ENCODE results near the gene CPNE5. TPM values are rescaled to one million over a fixed set of nuclear protein-coding genes. Genes with fewer than 3 reads are reported as not detected.

Gene CPNE5
- total and polyA plus RNA-seq, 4 donors, result 0.93 to 5.2 (median 3.8) TPM

DNA sequence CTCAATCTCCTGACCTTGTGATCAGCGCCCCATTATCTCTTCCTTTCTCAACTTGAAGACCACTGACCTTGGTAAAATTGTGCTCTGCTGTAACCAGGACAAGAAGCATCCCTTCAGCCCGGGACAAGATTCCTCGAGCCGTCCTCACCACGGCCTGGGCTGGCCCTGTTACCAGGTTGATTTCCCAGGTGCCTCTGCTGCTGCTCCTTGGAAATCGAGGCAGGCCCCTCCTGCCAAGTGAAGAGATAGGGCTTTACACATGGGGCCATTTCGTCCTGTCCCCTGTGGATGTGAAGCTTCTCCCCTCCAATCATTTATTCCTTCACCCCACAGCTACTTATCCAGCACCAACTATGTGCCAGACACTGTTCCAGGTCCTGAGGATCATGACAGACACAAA lies 120.1 kb downstream of the CPNE5 start:
- DNase-seq, result no peak
- 90 to 96% methylated on average over 7 of the region's 7 CpGs for WGBS, 2 donors
- no peak for ATAC-seq (ENCODE audit: insufficient read depth, low FRiP score)

DNA sequence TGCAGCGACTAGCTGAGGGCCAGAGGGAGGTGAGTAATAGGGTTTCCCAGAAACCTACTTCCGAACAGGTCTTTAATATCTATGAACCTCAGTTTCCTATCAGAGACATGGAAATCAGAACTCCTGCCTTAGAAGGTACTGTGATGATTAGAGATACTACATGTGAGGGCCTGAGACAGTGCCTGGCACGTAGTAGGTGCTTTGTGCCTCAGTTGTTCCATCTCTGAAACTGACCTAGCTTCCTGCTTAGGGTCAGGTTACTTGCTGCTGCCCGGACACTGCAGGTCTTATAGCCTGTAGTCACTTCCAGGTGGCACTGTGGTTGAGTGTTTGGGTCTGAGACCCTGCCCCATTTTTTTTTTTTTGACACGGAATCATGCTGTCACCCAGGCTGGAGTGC lies 120.7 kb downstream of the CPNE5 start:
- H3K4me3 ChIP-seq, result no peak overlapping the region
- H3K27me3 ChIP-seq (ENCODE audit: control insufficient read depth in 3 of 3, insufficient read depth in 3 of 3, low read length in 2 of 3), result no peaks in the 10 kb centered on the region
- TF ChIP-seq, protein P1, sequence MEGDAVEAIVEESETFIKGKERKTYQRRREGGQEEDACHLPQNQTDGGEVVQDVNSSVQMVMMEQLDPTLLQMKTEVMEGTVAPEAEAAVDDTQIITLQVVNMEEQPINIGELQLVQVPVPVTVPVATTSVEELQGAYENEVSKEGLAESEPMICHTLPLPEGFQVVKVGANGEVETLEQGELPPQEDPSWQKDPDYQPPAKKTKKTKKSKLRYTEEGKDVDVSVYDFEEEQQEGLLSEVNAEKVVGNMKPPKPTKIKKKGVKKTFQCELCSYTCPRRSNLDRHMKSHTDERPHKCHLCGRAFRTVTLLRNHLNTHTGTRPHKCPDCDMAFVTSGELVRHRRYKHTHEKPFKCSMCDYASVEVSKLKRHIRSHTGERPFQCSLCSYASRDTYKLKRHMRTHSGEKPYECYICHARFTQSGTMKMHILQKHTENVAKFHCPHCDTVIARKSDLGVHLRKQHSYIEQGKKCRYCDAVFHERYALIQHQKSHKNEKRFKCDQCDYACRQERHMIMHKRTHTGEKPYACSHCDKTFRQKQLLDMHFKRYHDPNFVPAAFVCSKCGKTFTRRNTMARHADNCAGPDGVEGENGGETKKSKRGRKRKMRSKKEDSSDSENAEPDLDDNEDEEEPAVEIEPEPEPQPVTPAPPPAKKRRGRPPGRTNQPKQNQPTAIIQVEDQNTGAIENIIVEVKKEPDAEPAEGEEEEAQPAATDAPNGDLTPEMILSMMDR (IDR thresholded peaks at IDR 0.05; ENCODE audit: control extremely low read depth, extremely low read depth), result no peak
- no peak overlapping the region for H3K27ac ChIP-seq (ENCODE audit: low read depth in 1 of 2, low read length in 1 of 2)
- no peak overlapping the region for H3K9ac ChIP-seq (ENCODE audit: insufficient read depth in 1 of 2, low read length in 2 of 2)
- DNase-seq (no peak), ATAC-seq (ENCODE audit: insufficient read depth, low FRiP score) (no peak)
- WGBS, 2 donors, result 80 to 81% methylated on average over 5 of the region's 5 CpGs
- H3K4me1 ChIP-seq (ENCODE audit: control insufficient read depth in 5 of 5, insufficient read depth in 5 of 5, low read length in 5 of 5), result no peaks in the 10 kb centered on the region
- H3K9me3 ChIP-seq (ENCODE audit: control insufficient read depth in 4 of 4, insufficient read depth in 3 of 4, low read length in 3 of 4), result no peaks in the 10 kb centered on the region
- no peaks in the 10 kb centered on the region for H3K36me3 ChIP-seq (ENCODE audit: control insufficient read depth in 4 of 4, insufficient read depth in 4 of 4, low read length in 4 of 4)

More for the DNA sequence above, 120.1 kb downstream of the CPNE5 start:
- no peaks in the 10 kb centered on the region for H3K36me3 ChIP-seq (ENCODE audit: control insufficient read depth in 4 of 4, insufficient read depth in 4 of 4, low read length in 4 of 4)
- no peak overlapping the region for H3K27ac ChIP-seq (ENCODE audit: low read depth in 1 of 2, low read length in 1 of 2)
- H3K4me1 ChIP-seq (ENCODE audit: control insufficient read depth in 5 of 5, insufficient read depth in 5 of 5, low read length in 5 of 5), result no peaks in the 10 kb centered on the region
- H3K27me3 ChIP-seq (ENCODE audit: control insufficient read depth in 3 of 3, insufficient read depth in 3 of 3, low read length in 2 of 3), result no peaks in the 10 kb centered on the region
- no peak overlapping the region for H3K9ac ChIP-seq (ENCODE audit: insufficient read depth in 1 of 2, low read length in 2 of 2)
- H3K9me3 ChIP-seq (ENCODE audit: control insufficient read depth in 4 of 4, insufficient read depth in 3 of 4, low read length in 3 of 4), result no peaks in the 10 kb centered on the region
- H3K4me3 ChIP-seq, result no peak overlapping the region
- TF ChIP-seq, protein P1 (IDR thresholded peaks at IDR 0.05; ENCODE audit: control extremely low read depth, extremely low read depth), result no peak

DNA sequence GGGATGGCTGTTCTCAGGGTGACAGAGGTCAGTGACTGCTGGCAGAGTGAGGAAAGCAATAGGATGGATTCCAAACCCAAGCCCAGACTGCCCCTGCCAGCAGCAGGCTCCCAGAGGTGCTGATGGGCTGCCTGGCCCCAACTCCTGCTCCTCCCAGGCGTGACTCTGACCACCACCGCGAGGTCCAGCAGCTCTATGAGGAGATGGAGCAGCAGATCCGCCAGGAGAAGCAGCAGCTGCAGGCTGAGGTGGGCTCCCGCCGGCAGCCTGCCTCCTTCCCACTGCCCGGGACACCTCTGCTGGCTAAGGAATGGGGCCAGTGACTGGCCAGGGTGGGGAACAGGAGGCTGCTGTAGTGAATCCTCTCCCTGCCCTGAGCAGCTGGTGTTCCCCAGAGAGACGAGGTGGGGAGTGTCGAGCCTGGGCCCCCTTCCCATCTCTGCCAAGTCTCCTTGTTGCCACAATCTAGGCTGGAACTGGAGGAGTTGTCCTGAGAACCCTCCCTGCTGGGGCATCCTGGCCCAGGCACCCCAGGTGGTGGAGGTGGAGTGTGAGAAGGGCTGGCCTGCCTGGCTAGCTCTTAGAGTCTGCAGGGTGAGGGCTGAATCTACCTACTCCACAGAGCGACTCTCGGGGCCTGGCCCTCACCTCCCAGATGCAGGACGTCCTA lies 121.2 kb downstream of the CPNE5 start:
- Histone ChIP-seq H3K4me1 (ENCODE audit: control insufficient read depth in 5 of 5, insufficient read depth in 5 of 5, low read length in 5 of 5) (no peaks in the 10 kb centered on the region), H3K9me3 (ENCODE audit: control insufficient read depth in 4 of 4, insufficient read depth in 3 of 4, low read length in 3 of 4) (no peaks in the 10 kb centered on the region), H3K9ac (ENCODE audit: insufficient read depth in 1 of 2, low read length in 2 of 2) (no peak overlapping the region), H3K27me3 (ENCODE audit: control insufficient read depth in 3 of 3, insufficient read depth in 3 of 3, low read length in 2 of 3) (no peaks in the 10 kb centered on the region), H3K4me3 (no peak overlapping the region), H3K27ac (ENCODE audit: low read depth in 1 of 2, low read length in 1 of 2) (no peak overlapping the region), H3K36me3 (ENCODE audit: control insufficient read depth in 4 of 4, insufficient read depth in 4 of 4, low read length in 4 of 4) (no peaks in the 10 kb centered on the region)
- WGBS, 2 donors, result 84 to 87% methylated on average over 12 of the region's 12 CpGs
- DNase-seq (no peak), ATAC-seq (ENCODE audit: insufficient read depth, low FRiP score) (no peak)
- TF ChIP-seq, protein P1 (IDR thresholded peaks at IDR 0.05; ENCODE audit: control extremely low read depth, extremely low read depth), result no peak

Measured in lung (tissue), 12 donors.